Cardiac muscle cell (in vitro differentiated cells and primary cell): Measurements from ENCODE around the gene APBA1. TPM values are rescaled to one million over a fixed set of nuclear protein-coding genes. Genes with fewer than 3 reads are reported as not detected.

Source experiments
- DNase-seq, 2 donors: peaks; one replicate each; pipeline versions ENCODE4 v3.0.0 to v3.0.0-alpha.2; 2010 to 2017; ENCODE audit warnings: low read depth in 1 of 2, low spot score in 1 of 2
- H3K27ac ChIP-seq: fragments of 200-600 bp; sonication (generic); 2 replicates; pipeline ENCODE4 v1.5.1; 2016
- H3K27me3 ChIP-seq: fragments of 200-600 bp; sonication (generic); 2 replicates; pipeline ENCODE4 v1.6.0; 2016; ENCODE audit warnings: control low read depth
- H3K36me3 ChIP-seq: fragments of 200-600 bp; sonication (generic); 2 replicates; pipeline ENCODE4 v1.5.1; 2016; ENCODE audit warnings: control low read depth
- H3K4me1 ChIP-seq: fragments of 200-600 bp; sonication (generic); 2 replicates; pipeline ENCODE4 v1.8.1; 2017; ENCODE audit warnings: low read depth, mild to moderate bottlenecking, mixed run types
- H3K4me3 ChIP-seq: fragments of 200-600 bp; sonication (generic); 2 replicates; pipeline ENCODE4 v1.5.1; 2016; ENCODE audit warnings: mild to moderate bottlenecking
- H3K9me3 ChIP-seq: fragments of 200-600 bp; sonication (generic); 2 replicates; pipeline ENCODE4 v1.5.1; 2017; ENCODE audit warnings: low read depth, mild to moderate bottlenecking, control low read depth
- CTCF ChIP-seq: IDR thresholded peaks from 2 replicates; pipeline ENCODE4 v1.5.1; 2012; ENCODE audit warnings: low read depth, mild to moderate bottlenecking, low read length
- polyA plus RNA-seq: library from polyadenylated mRNA; unstranded; fragments of >200 nt; fragmentation: Nextera tagmentation; extraction: Ambion mirVana; gene quantifications from 2 replicates; pipeline ENCODE4 v1.2.1, GENCODE V29; 2016
- total RNA-seq: library from RNA; depleted of rRNA; stranded (reverse); fragments of >200 nt; gene quantifications from 2 replicates; pipeline ENCODE4 v1.2.3, GENCODE V29; 2016

The APBA1 gene
- total and polyA plus RNA-seq, 2 experiments from 2014 or later = 0.93 to 2.4 TPM

- no peak for TF ChIP-seq CTCF
- Histone ChIP-seq H3K4me3 (no peak overlapping the region), H3K9me3 (no peaks in the 10 kb centered on the region), H3K4me1 (peaks cover 49% of the 10 kb centered on the region), H3K27me3 (no peaks in the 10 kb centered on the region), H3K36me3 (no peaks in the 10 kb centered on the region), H3K27ac (peak overlapping the region; percentile 75)
- DNase-seq = peak in 1 of 2 donors; percentile 51
Measured at GRCh38 chr9:69500896-69501295, 171.3 kb downstream of the APBA1 start.

- no peak overlapping the region for H3K4me3 ChIP-seq
- no peak for DNase-seq
Measured at GRCh38 chr9:69499959-69500358, 172.2 kb downstream of the APBA1 start.

GRCh38 chr9:69499407-69499806 is 172.8 kb downstream of the APBA1 start:
- peak overlapping the region; percentile 15 for H3K27ac ChIP-seq
- H3K36me3 ChIP-seq = no peaks in the 10 kb centered on the region
- TF ChIP-seq CTCF = no peak
- DNase-seq = peak in 1 of 2 donors; percentile 64
- no peak overlapping the region for H3K4me3 ChIP-seq
- H3K4me1 ChIP-seq = peaks cover 49% of the 10 kb centered on the region
- no peaks in the 10 kb centered on the region for H3K27me3 ChIP-seq
- no peaks in the 10 kb centered on the region for H3K9me3 ChIP-seq

More at GRCh38 chr9:69499959-69500358, 172.2 kb downstream of the APBA1 start:
- no peaks in the 10 kb centered on the region for H3K27me3 ChIP-seq
- H3K36me3 ChIP-seq = no peaks in the 10 kb centered on the region
- H3K27ac ChIP-seq = peak overlapping the region; percentile 15
- no peaks in the 10 kb centered on the region for H3K9me3 ChIP-seq
- TF ChIP-seq CTCF = no peak
- peaks cover 49% of the 10 kb centered on the region for H3K4me1 ChIP-seq

- H3K27ac ChIP-seq = no peak overlapping the region
- no peak for DNase-seq
- no peaks in the 10 kb centered on the region for H3K36me3 ChIP-seq
- no peak for TF ChIP-seq CTCF
- no peaks in the 10 kb centered on the region for H3K27me3 ChIP-seq
- no peak overlapping the region for H3K4me3 ChIP-seq
- peaks cover 51% of the 10 kb centered on the region for H3K4me1 ChIP-seq
- H3K9me3 ChIP-seq = no peaks in the 10 kb centered on the region
Measured at GRCh38 chr9:69498470-69498869, 173.7 kb downstream of the APBA1 start.

- H3K4me1 ChIP-seq = peaks cover 55% of the 10 kb centered on the region
- H3K9me3 ChIP-seq = no peaks in the 10 kb centered on the region
- TF ChIP-seq CTCF = no peak
- no peak overlapping the region for H3K27ac ChIP-seq
- H3K4me3 ChIP-seq = no peak overlapping the region
- no peaks in the 10 kb centered on the region for H3K27me3 ChIP-seq
- DNase-seq = no peak
- H3K36me3 ChIP-seq = no peaks in the 10 kb centered on the region
Measured at GRCh38 chr9:69497816-69498215, 174.4 kb downstream of the APBA1 start.
